Loucy (cell line): ENCODE results near the gene NBPF12.
"Not testable (repeated sequence)": the region's sequence is repeated elsewhere in the genome, so short reads cannot be mapped to it uniquely, and the experiment has no call there.

Experiments used
- CTCF ChIP-seq: fragments of 200-600 bp; sonication (generic); conservative IDR thresholded peaks from 2 replicates; pipeline ENCODE4 v1.5.1; 2014; ENCODE audit warnings: mild to moderate bottlenecking, antibody characterized with exemption, low read length
- EZH2phosphoT487 ChIP-seq: fragments of 200-600 bp; IDR thresholded peaks from 2 replicates; pipeline ENCODE4 v1.6.1; 2018; ENCODE audit warnings: antibody characterized with exemption, mild to moderate bottlenecking, moderate library complexity, borderline replicate concordance

- peak; percentile 23; the same call in 1 of the 2 replicates for TF ChIP-seq CTCF
- not testable (repeated sequence) for TF ChIP-seq EZH2phosphoT487
Measured at GRCh38 chr1:146972681-146973080, 34.6 kb downstream of the NBPF12 start.
